HG02610 (cell line): ENCODE measurements around the gene EDRF1.

Source experiments
- ATAC-seq: cut with Tn5 transposase; IDR thresholded peaks from one replicate; pipeline ENCODE4 v1.9.1; 2021; ENCODE audit warnings: mild to moderate bottlenecking, moderate library complexity; ENCODE audit not compliant: unreplicated experiment

Gene EDRF1

GRCh38 chr10:125785791-125786190 lies 66.3 kb downstream of the EDRF1 start:
- no peak for ATAC-seq

- no peak for ATAC-seq
These were observed 68.9 kb downstream of the EDRF1 start for GRCh38 chr10:125788156-125789034.

GRCh38 chr10:125792342-125793300 lies 73.1 kb downstream of the EDRF1 start:
- ATAC-seq = no peak

GRCh38 chr10:125795128-125795527 lies 75.6 kb downstream of the EDRF1 start:
- ATAC-seq = no peak

GRCh38 chr10:125795637-125796190 lies 76.2 kb downstream of the EDRF1 start:
- ATAC-seq = no peak

GRCh38 chr10:125797424-125797823 lies 77.9 kb downstream of the EDRF1 start:
- ATAC-seq = no peak

GRCh38 chr10:125797994-125798662 lies 78.6 kb downstream of the EDRF1 start:
- ATAC-seq = no peak

- ATAC-seq = no peak
These were observed 80.1 kb downstream of the EDRF1 start for GRCh38 chr10:125799451-125800182.

GRCh38 chr10:125801574-125801973 lies 82.1 kb downstream of the EDRF1 start:
- ATAC-seq = no peak

GRCh38 chr10:125802131-125802530 lies 82.6 kb downstream of the EDRF1 start:
- no peak for ATAC-seq

GRCh38 chr10:125802739-125803138 lies 83.2 kb downstream of the EDRF1 start:
- no peak for ATAC-seq

GRCh38 chr10:125808047-125808446 lies 88.5 kb downstream of the EDRF1 start:
- no peak for ATAC-seq

GRCh38 chr10:125811251-125811650 lies 91.7 kb downstream of the EDRF1 start:
- no peak for ATAC-seq

GRCh38 chr10:125812128-125812750 lies 92.7 kb downstream of the EDRF1 start:
- no peak for ATAC-seq
